Panc1 (cell line): ENCODE measurements around the gene PSMA8.

Experiments
- CTCF ChIP-seq: fragments of 450-650 bp; IDR thresholded peaks from 2 replicates; pipeline ENCODE4 v1.5.1; 2017; ENCODE audit warnings: mild to moderate bottlenecking
- POLR2AphosphoS5 ChIP-seq: IDR thresholded peaks from 2 replicates; pipeline ENCODE4 v1.6.1; 2012; ENCODE audit warnings: mild to moderate bottlenecking, low read depth, low read length, moderate library complexity
- REST ChIP-seq, 2 experiments: IDR thresholded peaks; 2 replicates each; pipeline ENCODE4 v1.6.1; 2011 to 2012; ENCODE audit warnings: low read depth in 2 of 2, control low read depth in 1 of 2, low read length in 1 of 2, mild to moderate bottlenecking in 1 of 2, moderate library complexity in 1 of 2; ENCODE audit not compliant: insufficient read depth in 1 of 2

GRCh38 chr18:26230497-26230896 is 96.8 kb downstream of the PSMA8 start:
- no peak for TF ChIP-seq CTCF
- TF ChIP-seq POLR2AphosphoS5: no peak
- TF ChIP-seq REST (IDR thresholded peaks at IDR 0.05; ENCODE audit: insufficient read depth in 1 of 2, low read depth in 2 of 2, low read length in 1 of 2): no peak
